Mesendoderm (in vitro differentiated cells): ENCODE measurements around the gene DYNLT2B.

Experiments used
- DNase-seq: peaks from one replicate; pipeline ENCODE4 v3.0.0; 2013
- H2AK5ac ChIP-seq: 2 replicates; pipeline ENCODE4 v1.6.1; 2013; ENCODE audit warnings: low read length, inconsistent platforms
- H2BK120ac ChIP-seq: 2 replicates; pipeline ENCODE4 v1.6.1; 2013; ENCODE audit warnings: low read depth, mild to moderate bottlenecking, low read length, moderate library complexity, mixed read lengths
- H2BK15ac ChIP-seq: replicated peaks from 2 replicates; pipeline ENCODE4 v1.6.1; 2013; ENCODE audit warnings: low read depth, mild to moderate bottlenecking, moderate library complexity
- H2BK5ac ChIP-seq: 2 replicates; pipeline ENCODE4 v1.6.1; 2013; ENCODE audit warnings: low read length, inconsistent platforms
- H3K18ac ChIP-seq: 2 replicates; pipeline ENCODE4 v1.6.1; 2013; ENCODE audit warnings: mild to moderate bottlenecking, low read length, mixed read lengths
- H3K23ac ChIP-seq: one replicate; pipeline ENCODE4 v1.6.1; 2013; ENCODE audit warnings: low read length
- H3K27ac ChIP-seq: 2 replicates; pipeline ENCODE4 v1.5.1; 2013; ENCODE audit warnings: low read depth, mild to moderate bottlenecking, inconsistent platforms, low read length, moderate library complexity
- H3K27me3 ChIP-seq: 2 replicates; pipeline ENCODE4 v1.6.1; 2013; ENCODE audit warnings: low read length, control low read depth, mild to moderate bottlenecking, inconsistent platforms; ENCODE audit not compliant: insufficient read depth, poor library complexity
- H3K36me3 ChIP-seq: 2 replicates; pipeline ENCODE4 v1.6.1; 2013; ENCODE audit warnings: low read length, inconsistent platforms; ENCODE audit not compliant: control insufficient read depth, insufficient read depth
- H3K4ac ChIP-seq: one replicate; pipeline ENCODE4 v1.6.1; 2013; ENCODE audit warnings: low read depth, mild to moderate bottlenecking, low read length, moderate library complexity
- H3K4me1 ChIP-seq: 2 replicates; pipeline ENCODE4 v1.6.1; 2013; ENCODE audit warnings: low read depth, low read length, inconsistent platforms; ENCODE audit not compliant: control insufficient read depth
- H3K4me2 ChIP-seq: 2 replicates; pipeline ENCODE4 v1.6.1; 2013; ENCODE audit warnings: low read length
- H3K4me3 ChIP-seq: 2 replicates; pipeline ENCODE4 v1.5.1; 2013; ENCODE audit warnings: mild to moderate bottlenecking, low read length
- H3K56ac ChIP-seq: one replicate; pipeline ENCODE4 v1.6.1; 2013; ENCODE audit warnings: low read length
- H3K79me1 ChIP-seq: 2 replicates; pipeline ENCODE4 v1.6.1; 2013; ENCODE audit warnings: low read length, inconsistent platforms
- H3K79me2 ChIP-seq: 2 replicates; pipeline ENCODE4 v1.6.1; 2013; ENCODE audit warnings: mild to moderate bottlenecking, low read length; ENCODE audit not compliant: control insufficient read depth, insufficient read depth
- H3K9ac ChIP-seq: 2 replicates; pipeline ENCODE4 v1.6.1; 2013; ENCODE audit warnings: low read length, inconsistent platforms
- H4K5ac ChIP-seq: one replicate; pipeline ENCODE4 v1.6.1; 2013; ENCODE audit warnings: low read length
- H4K8ac ChIP-seq: one replicate; pipeline ENCODE4 v1.6.1; 2013; ENCODE audit warnings: low read depth, mild to moderate bottlenecking, control low read depth, low read length, moderate library complexity
- WGBS: extraction: QIAGEN DNeasy Blood & Tissue Kit; methylation state at CpG from one replicate; pipeline ENCODE4 v1.1.7; 2013; ENCODE audit warnings: low lambda C conversion rate, missing lambda C conversion rate; ENCODE audit not compliant: insufficient coverage; ENCODE audit errors: extremely low coverage; 5-methylcytosine and 5-hydroxymethylcytosine counted together

DYNLT2B gene

GRCh38 chr3:196336319-196337145, 18.5 kb upstream of the DYNLT2B start:
- Histone ChIP-seq H3K56ac (no peak overlapping the region), H3K4me1 (no peaks in the 10 kb centered on the region), H3K23ac (no peak overlapping the region), H2BK120ac (no peak overlapping the region), H3K27me3 (no peaks in the 10 kb centered on the region), H2BK15ac (no peak overlapping the region), H3K4ac (no peak overlapping the region), H3K4me3 (no peak overlapping the region), H3K79me2 (no peaks in the 10 kb centered on the region), H3K27ac (no peak overlapping the region), H3K4me2 (no peak overlapping the region), H3K79me1 (no peaks in the 10 kb centered on the region), H4K5ac (no peak overlapping the region), H2BK5ac (no peak overlapping the region), H3K36me3 (no peaks in the 10 kb centered on the region), H3K9ac (no peak overlapping the region), H3K18ac (no peak overlapping the region), H2AK5ac (no peak overlapping the region), H4K8ac (no peak overlapping the region)
- no peak for DNase-seq
- WGBS = no CpG with 5 or more reads among the region's 17 CpGs

GRCh38 chr3:196335503-196335948, 17.5 kb upstream of the DYNLT2B start:
- Histone ChIP-seq H2AK5ac (no peak overlapping the region), H3K23ac (no peak overlapping the region), H3K4me2 (no peak overlapping the region), H3K4ac (no peak overlapping the region), H3K27ac (no peak overlapping the region), H4K8ac (no peak overlapping the region), H3K4me1 (no peaks in the 10 kb centered on the region), H3K27me3 (no peaks in the 10 kb centered on the region), H3K9ac (no peak overlapping the region), H4K5ac (no peak overlapping the region), H3K36me3 (no peaks in the 10 kb centered on the region), H3K56ac (no peak overlapping the region), H2BK5ac (no peak overlapping the region), H2BK15ac (no peak overlapping the region), H3K4me3 (no peak overlapping the region), H3K79me2 (no peaks in the 10 kb centered on the region), H3K18ac (no peak overlapping the region), H3K79me1 (no peaks in the 10 kb centered on the region), H2BK120ac (no peak overlapping the region)
- no CpG with 5 or more reads among the region's 12 CpGs for WGBS
- no peak for DNase-seq

- H3K4me2 ChIP-seq = no peak overlapping the region
- H4K5ac ChIP-seq = no peak overlapping the region
- no CpG with 5 or more reads among the region's 1 CpG for WGBS
- no peak overlapping the region for H2BK15ac ChIP-seq
- DNase-seq = no peak
- H2BK5ac ChIP-seq = no peak overlapping the region
- H3K56ac ChIP-seq = no peak overlapping the region
- H4K8ac ChIP-seq = no peak overlapping the region
- no peak overlapping the region for H3K4ac ChIP-seq
- H3K36me3 ChIP-seq = no peaks in the 10 kb centered on the region
- no peaks in the 10 kb centered on the region for H3K79me2 ChIP-seq
- no peak overlapping the region for H3K23ac ChIP-seq
- H3K79me1 ChIP-seq = no peaks in the 10 kb centered on the region
- no peak overlapping the region for H3K4me3 ChIP-seq
- no peak overlapping the region for H3K9ac ChIP-seq
- H3K27me3 ChIP-seq = no peaks in the 10 kb centered on the region
- H3K27ac ChIP-seq = no peak overlapping the region
- no peak overlapping the region for H2AK5ac ChIP-seq
- no peaks in the 10 kb centered on the region for H3K4me1 ChIP-seq
- no peak overlapping the region for H2BK120ac ChIP-seq
- H3K18ac ChIP-seq = no peak overlapping the region
Observed at GRCh38 chr3:196334982-196335381, 16.9 kb upstream of the DYNLT2B start.

- Histone ChIP-seq H3K79me1 (no peaks in the 10 kb centered on the region), H3K9ac (no peak overlapping the region), H3K27ac (no peak overlapping the region), H3K23ac (no peak overlapping the region), H2AK5ac (no peak overlapping the region), H4K8ac (no peak overlapping the region), H3K4me2 (no peak overlapping the region), H3K18ac (no peak overlapping the region), H3K4me3 (no peak overlapping the region), H3K4ac (no peak overlapping the region), H2BK5ac (no peak overlapping the region), H3K79me2 (no peaks in the 10 kb centered on the region), H3K56ac (no peak overlapping the region), H3K36me3 (no peaks in the 10 kb centered on the region), H3K27me3 (no peaks in the 10 kb centered on the region), H3K4me1 (no peaks in the 10 kb centered on the region), H2BK15ac (no peak overlapping the region), H2BK120ac (no peak overlapping the region), H4K5ac (no peak overlapping the region)
- DNase-seq = no peak
- WGBS = no CpG with 5 or more reads among the region's 8 CpGs
Observed at GRCh38 chr3:196332168-196332567, 14.1 kb upstream of the DYNLT2B start.

- H3K4ac ChIP-seq = no peak overlapping the region
Observed at GRCh38 chr3:196327405-196327804, 9.4 kb upstream of the DYNLT2B start.

GRCh38 chr3:196326936-196327335, 8.9 kb upstream of the DYNLT2B start:
- Histone ChIP-seq H2AK5ac (no peak overlapping the region), H3K4me2 (no peak overlapping the region), H3K27me3 (no peaks in the 10 kb centered on the region), H2BK15ac (no peak overlapping the region), H3K36me3 (no peaks in the 10 kb centered on the region), H2BK5ac (no peak overlapping the region), H3K4ac (no peak overlapping the region), H3K27ac (no peak overlapping the region), H3K56ac (no peak overlapping the region), H3K18ac (no peak overlapping the region), H3K79me2 (no peaks in the 10 kb centered on the region), H3K9ac (no peak overlapping the region), H4K5ac (no peak overlapping the region), H2BK120ac (no peak overlapping the region), H4K8ac (no peak overlapping the region), H3K4me3 (no peak overlapping the region), H3K23ac (no peak overlapping the region), H3K79me1 (no peaks in the 10 kb centered on the region), H3K4me1 (no peaks in the 10 kb centered on the region)
- DNase-seq = no peak
- WGBS = no CpG with 5 or more reads among the region's 9 CpGs

More at GRCh38 chr3:196327405-196327804, 9.4 kb upstream of the DYNLT2B start:
- H3K23ac ChIP-seq = no peak overlapping the region
- H3K27ac ChIP-seq = no peak overlapping the region
- H3K9ac ChIP-seq = no peak overlapping the region
- H4K5ac ChIP-seq = no peak overlapping the region
- H2BK15ac ChIP-seq = no peak overlapping the region
- no peaks in the 10 kb centered on the region for H3K79me2 ChIP-seq
- no peak overlapping the region for H3K18ac ChIP-seq
- no peak overlapping the region for H4K8ac ChIP-seq
- H3K36me3 ChIP-seq = no peaks in the 10 kb centered on the region
- no peaks in the 10 kb centered on the region for H3K79me1 ChIP-seq
- no CpG with 5 or more reads among the region's 6 CpGs for WGBS
- no peaks in the 10 kb centered on the region for H3K27me3 ChIP-seq
- no peak for DNase-seq
- H2AK5ac ChIP-seq = no peak overlapping the region
- H2BK120ac ChIP-seq = no peak overlapping the region
- no peak overlapping the region for H2BK5ac ChIP-seq
- H3K56ac ChIP-seq = peak overlapping the region; percentile 34
- H3K4me3 ChIP-seq = no peak overlapping the region
- no peak overlapping the region for H3K4me2 ChIP-seq
- no peaks in the 10 kb centered on the region for H3K4me1 ChIP-seq
